H9 (cell line): ENCODE results near the gene KCTD12. TPM values are rescaled to one million over a fixed set of nuclear protein-coding genes. Genes with fewer than 3 reads are reported as not detected.

Experiments
- DNase-seq: peaks from one replicate; pipeline ENCODE4 v3.0.0-alpha.2; 2017
- H2AFZ ChIP-seq: one replicate; pipeline ENCODE4 v1.6.1; 2013; ENCODE audit warnings: mild to moderate bottlenecking, low read length, control low read depth, moderate library complexity
- H2AK5ac ChIP-seq: 2 replicates; pipeline ENCODE4 v1.6.1; 2013; ENCODE audit warnings: low read length, control low read depth, mixed read lengths; ENCODE audit not compliant: insufficient read length
- H2BK120ac ChIP-seq: one replicate; pipeline ENCODE4 v1.6.1; 2013; ENCODE audit warnings: low read depth, mild to moderate bottlenecking, low read length, control low read depth, inconsistent platforms; ENCODE audit not compliant: poor library complexity, severe bottlenecking
- H2BK12ac ChIP-seq: 2 replicates; pipeline ENCODE4 v1.6.1; 2013; ENCODE audit warnings: low read length, control low read depth, mixed read lengths, low read depth; ENCODE audit not compliant: insufficient read length
- H2BK15ac ChIP-seq: 2 replicates; pipeline ENCODE4 v1.6.1; 2013; ENCODE audit warnings: low read depth, low read length, control low read depth
- H2BK20ac ChIP-seq: one replicate; pipeline ENCODE4 v1.6.1; 2013; ENCODE audit warnings: low read depth, mild to moderate bottlenecking, low read length, control low read depth, inconsistent platforms; ENCODE audit not compliant: poor library complexity, severe bottlenecking
- H2BK5ac ChIP-seq: 2 replicates; pipeline ENCODE4 v1.6.1; 2013; ENCODE audit warnings: low read length, control low read depth, mixed read lengths; ENCODE audit not compliant: insufficient read length
- H3K14ac ChIP-seq: 2 replicates; pipeline ENCODE4 v1.6.1; 2013; ENCODE audit warnings: low read length, control low read depth; ENCODE audit not compliant: insufficient read depth
- H3K18ac ChIP-seq: 2 replicates; pipeline ENCODE4 v1.6.1; 2013; ENCODE audit warnings: low read depth, mild to moderate bottlenecking, mixed read lengths, low read length, control low read depth; ENCODE audit not compliant: insufficient read length
- H3K23ac ChIP-seq: 2 replicates; pipeline ENCODE4 v1.6.1; 2013; ENCODE audit warnings: low read length, control low read depth, mixed read lengths, low read depth; ENCODE audit not compliant: insufficient read length
- H3K23me2 ChIP-seq: 2 replicates; pipeline ENCODE4 v1.6.1; 2013; ENCODE audit warnings: low read depth, mild to moderate bottlenecking, mixed read lengths, low read length, control low read depth; ENCODE audit not compliant: insufficient read length, poor library complexity, severe bottlenecking
- H3K27ac ChIP-seq: 2 replicates; pipeline ENCODE4 v1.5.1; 2013; ENCODE audit warnings: low read length, control low read depth, mixed read lengths, low read depth; ENCODE audit not compliant: insufficient read length
- H3K27me3 ChIP-seq: 2 replicates; pipeline ENCODE4 v1.6.1; 2013; ENCODE audit warnings: low read length, control low read depth, inconsistent platforms; ENCODE audit not compliant: insufficient read depth
- H3K4ac ChIP-seq: 2 replicates; pipeline ENCODE4 v1.6.1; 2013; ENCODE audit warnings: low read depth, mild to moderate bottlenecking, control low read depth, inconsistent platforms, low read length, moderate library complexity
- H3K4me1 ChIP-seq: 2 replicates; pipeline ENCODE4 v1.6.1; 2013; ENCODE audit warnings: low read length, control low read depth, inconsistent platforms; ENCODE audit not compliant: insufficient read depth
- H3K4me2 ChIP-seq: 2 replicates; pipeline ENCODE4 v1.6.1; 2013; ENCODE audit warnings: low read length, control low read depth, mixed read lengths; ENCODE audit not compliant: insufficient read length, insufficient read depth
- H3K56ac ChIP-seq: 2 replicates; pipeline ENCODE4 v1.6.1; 2013; ENCODE audit warnings: low read depth, mild to moderate bottlenecking, mixed read lengths, low read length, control low read depth; ENCODE audit not compliant: insufficient read length
- H3K79me1 ChIP-seq: 2 replicates; pipeline ENCODE4 v1.6.1; 2013; ENCODE audit warnings: low read depth, mild to moderate bottlenecking, moderate library complexity, low read length, control low read depth, inconsistent platforms; ENCODE audit not compliant: insufficient read depth, poor library complexity, severe bottlenecking
- H3K79me2 ChIP-seq: 2 replicates; pipeline ENCODE4 v1.6.1; 2013; ENCODE audit warnings: low read length, control low read depth, inconsistent platforms; ENCODE audit not compliant: insufficient read depth
- H3K9ac ChIP-seq: 2 replicates; pipeline ENCODE4 v1.6.1; 2013; ENCODE audit warnings: low read length, control low read depth, mixed read lengths; ENCODE audit not compliant: insufficient read length; ENCODE audit errors: extremely low read depth
- H3K9me3 ChIP-seq: one replicate; pipeline ENCODE4 v1.6.1; 2013; ENCODE audit warnings: low read depth, low read length, inconsistent platforms; ENCODE audit not compliant: control insufficient read depth
- H3T11ph ChIP-seq: one replicate; pipeline ENCODE4 v1.6.1; 2013; ENCODE audit warnings: mild to moderate bottlenecking, low read length, control low read depth, inconsistent platforms
- H4K20me1 ChIP-seq: one replicate; pipeline ENCODE4 v1.6.1; 2013; ENCODE audit not compliant: control insufficient read depth, insufficient read length, insufficient read depth
- H4K5ac ChIP-seq: 2 replicates; pipeline ENCODE4 v1.6.1; 2013; ENCODE audit warnings: low read depth, mild to moderate bottlenecking, mixed read lengths, low read length, control low read depth; ENCODE audit not compliant: insufficient read length
- H4K8ac ChIP-seq: replicated peaks from 2 replicates; pipeline ENCODE4 v1.6.1; 2013; ENCODE audit warnings: low read length, control low read depth, mixed read lengths, low read depth; ENCODE audit not compliant: insufficient read length
- H4K91ac ChIP-seq: 2 replicates; pipeline ENCODE4 v1.6.1; 2013; ENCODE audit warnings: low read depth, mild to moderate bottlenecking, moderate library complexity, mixed read lengths, low read length, control low read depth; ENCODE audit not compliant: insufficient read length
- H3K27ac Mint-ChIP-seq, 3 experiments: 2 replicates in 2 of 3; 3 replicates in 1 of 3; pipeline ENCODE4 v1.8.0; 2020 to 2021; ENCODE audit warnings: mixed read lengths in 3 of 3, mild to moderate bottlenecking in 1 of 3, moderate library complexity in 1 of 3
- H3K27me3 Mint-ChIP-seq: 2 replicates; pipeline ENCODE4 v1.8.0; 2021; ENCODE audit warnings: low read depth, mild to moderate bottlenecking, moderate library complexity, mixed read lengths
- H3K36me3 Mint-ChIP-seq, 3 experiments: 2 replicates in 2 of 3; 3 replicates in 1 of 3; pipeline ENCODE4 v1.8.0; 2020 to 2021; ENCODE audit warnings: low read depth in 3 of 3, mixed read lengths in 3 of 3; ENCODE audit not compliant: insufficient read depth in 1 of 3
- H3K4me1 Mint-ChIP-seq, 2 experiments: 2 replicates each; pipeline ENCODE4 v1.8.0; 2020; ENCODE audit warnings: mixed read lengths in 2 of 2
- H3K4me3 Mint-ChIP-seq, 2 experiments: 2 replicates in 1 of 2; 3 replicates in 1 of 2; pipeline ENCODE4 v1.8.0; 2020 to 2021; ENCODE audit warnings: mild to moderate bottlenecking in 2 of 2, mixed read lengths in 2 of 2, moderate library complexity in 1 of 2
- H3K9me3 Mint-ChIP-seq, 2 experiments: 2 replicates in 1 of 2; 3 replicates in 1 of 2; pipeline ENCODE4 v1.8.0; 2020; ENCODE audit warnings: mild to moderate bottlenecking in 2 of 2, mixed read lengths in 2 of 2, moderate library complexity in 1 of 2
- WGBS: extraction: QIAGEN DNeasy Blood & Tissue Kit; methylation state at CpG from one replicate; pipeline ENCODE4 v1.1.7; 2013; ENCODE audit warnings: missing lambda C conversion rate, low lambda C conversion rate, mixed read lengths; ENCODE audit not compliant: insufficient read length; ENCODE audit errors: extremely low coverage; 5-methylcytosine and 5-hydroxymethylcytosine counted together
- total RNA-seq: library from RNA; stranded (reverse); gene quantifications from 2 replicates; pipeline ENCODE4 v1.2.1, GENCODE V29; 2021
- TF ChIP-seq, protein P1 (sequence below): fragments of 200-600 bp; sonication (generic); conservative IDR thresholded peaks from 3 replicates; pipeline ENCODE4 v1.8.0; 2021; ENCODE audit warnings: antibody characterized with exemption, mild to moderate bottlenecking

Gene KCTD12
- total RNA-seq, 1 experiment from 2014 or later, result 3.4 TPM

GRCh38 chr13:76837801-76838200 lies 48.4 kb downstream of the KCTD12 start:
- H2BK5ac ChIP-seq, result no peak overlapping the region
- H3K23ac ChIP-seq, result no peak overlapping the region
- no peak overlapping the region for H3K56ac ChIP-seq
- no peak overlapping the region for H2AK5ac ChIP-seq
- H4K8ac ChIP-seq, result no peak overlapping the region
- H2BK20ac ChIP-seq, result no peak overlapping the region
- H3K18ac ChIP-seq, result no peak overlapping the region
- peaks cover 0 to 2% of the 10 kb centered on the region in 2 experiments; a peak in 1 of 4 replicates for H3K4me1 Mint-ChIP-seq
- H2BK120ac ChIP-seq, result no peak overlapping the region
- no peaks in the 10 kb centered on the region for H3K79me1 ChIP-seq
- no peaks in the 10 kb centered on the region for H3K9me3 Mint-ChIP-seq
- H2AFZ ChIP-seq, result no peak overlapping the region
- H3K79me2 ChIP-seq, result no peaks in the 10 kb centered on the region
- no CpG with 5 or more reads among the region's 1 CpG for WGBS
- no peak overlapping the region for H3K4me2 ChIP-seq
- no peaks in the 10 kb centered on the region for H3K36me3 Mint-ChIP-seq
- no peak overlapping the region for H2BK15ac ChIP-seq
- H3K4me1 ChIP-seq, result no peaks in the 10 kb centered on the region
- no peak overlapping the region for H3K4me3 Mint-ChIP-seq
- H4K91ac ChIP-seq, result no peak overlapping the region
- DNase-seq, result no peak
- H3K14ac ChIP-seq, result no peak overlapping the region
- no peaks in the 10 kb centered on the region for H4K20me1 ChIP-seq
- no peaks in the 10 kb centered on the region for H3K27me3 ChIP-seq
- no peak overlapping the region for H3K27ac Mint-ChIP-seq
- no peak overlapping the region for H3T11ph ChIP-seq
- H3K27me3 Mint-ChIP-seq, result no peaks in the 10 kb centered on the region
- TF ChIP-seq, protein P1, sequence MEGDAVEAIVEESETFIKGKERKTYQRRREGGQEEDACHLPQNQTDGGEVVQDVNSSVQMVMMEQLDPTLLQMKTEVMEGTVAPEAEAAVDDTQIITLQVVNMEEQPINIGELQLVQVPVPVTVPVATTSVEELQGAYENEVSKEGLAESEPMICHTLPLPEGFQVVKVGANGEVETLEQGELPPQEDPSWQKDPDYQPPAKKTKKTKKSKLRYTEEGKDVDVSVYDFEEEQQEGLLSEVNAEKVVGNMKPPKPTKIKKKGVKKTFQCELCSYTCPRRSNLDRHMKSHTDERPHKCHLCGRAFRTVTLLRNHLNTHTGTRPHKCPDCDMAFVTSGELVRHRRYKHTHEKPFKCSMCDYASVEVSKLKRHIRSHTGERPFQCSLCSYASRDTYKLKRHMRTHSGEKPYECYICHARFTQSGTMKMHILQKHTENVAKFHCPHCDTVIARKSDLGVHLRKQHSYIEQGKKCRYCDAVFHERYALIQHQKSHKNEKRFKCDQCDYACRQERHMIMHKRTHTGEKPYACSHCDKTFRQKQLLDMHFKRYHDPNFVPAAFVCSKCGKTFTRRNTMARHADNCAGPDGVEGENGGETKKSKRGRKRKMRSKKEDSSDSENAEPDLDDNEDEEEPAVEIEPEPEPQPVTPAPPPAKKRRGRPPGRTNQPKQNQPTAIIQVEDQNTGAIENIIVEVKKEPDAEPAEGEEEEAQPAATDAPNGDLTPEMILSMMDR, result no peak
- H2BK12ac ChIP-seq, result no peak overlapping the region
- no peaks in the 10 kb centered on the region for H3K23me2 ChIP-seq
- H4K5ac ChIP-seq, result no peak overlapping the region
- no peak overlapping the region for H3K4ac ChIP-seq
- no peak overlapping the region for H3K27ac ChIP-seq
- H3K9ac ChIP-seq, result no peak overlapping the region
- H3K9me3 ChIP-seq, result no peaks in the 10 kb centered on the region
